ENCODE results near the gene THSD7B. TPM values are rescaled to one million over a fixed set of nuclear protein-coding genes. Genes with fewer than 3 reads are reported as not detected.

The THSD7B gene
- total and polyA plus RNA-seq, 2 of the 13 experiments (the other 11 are each of a cell fraction or from before 2014, with no cell fraction given): 0.02 TPM; not detected in 1

GRCh38 chr2:137654046-137654445 is 888.7 kb downstream of the THSD7B start (continued):
- TF ChIP-seq ZBTB2 (CRISPR knock-in tag; IDR thresholded peaks at IDR 0.05; ENCODE audit: low read depth) (no peak), PHF5A (CRISPR knock-in tag; IDR thresholded peaks at IDR 0.05; ENCODE audit: low read depth, unreplicated experiment) (no peak), NR2C2 (CRISPR knock-in tag; IDR thresholded peaks at IDR 0.05; ENCODE audit: borderline replicate concordance) (no peak), ETV5 (CRISPR knock-in tag; IDR thresholded peaks at IDR 0.05; ENCODE audit: borderline replicate concordance) (no peak), E2F2 (CRISPR knock-in tag; IDR thresholded peaks at IDR 0.05; ENCODE audit: borderline replicate concordance) (no peak), CREM (IDR thresholded peaks at IDR 0.05) (no peak), CREM (CRISPR knock-in tag; IDR thresholded peaks at IDR 0.05) (no peak), SIX4 (CRISPR knock-in tag; IDR thresholded peaks at IDR 0.05) (no peak), ZBTB7B (CRISPR knock-in tag; IDR thresholded peaks at IDR 0.05) (no peak), ZSCAN20 (CRISPR knock-in tag; IDR thresholded peaks at IDR 0.05; ENCODE audit: borderline replicate concordance) (no peak), KAT7 (CRISPR knock-in tag; IDR thresholded peaks at IDR 0.05; ENCODE audit: borderline replicate concordance) (no peak), JUN (CRISPR knock-in tag; IDR thresholded peaks at IDR 0.05) (no peak)

GRCh38 chr2:137655814-137656213 is 890.5 kb downstream of the THSD7B start:
- Histone ChIP-seq H4K20me1 (ENCODE audit: insufficient read depth, low read length) (no peaks in the 10 kb centered on the region), H3K4me2 (ENCODE audit: low read depth, low read length) (no peak overlapping the region), H3K79me2 (ENCODE audit: insufficient read depth, low read length) (no peaks in the 10 kb centered on the region), H2AFZ (ENCODE audit: low read length) (no peak overlapping the region), H3K4me1 (ENCODE audit: insufficient read depth, low read length) (no peaks in the 10 kb centered on the region), H3K27ac (ENCODE audit: extremely low read length, insufficient read depth, low read length) (no peak overlapping the region), H3K27me3 (ENCODE audit: control insufficient read depth in 1 of 2, insufficient read depth in 2 of 2, low read length in 2 of 2) (no peaks in the 10 kb centered on the region), H3K9me3 (ENCODE audit: low read length) (no peaks in the 10 kb centered on the region), H3K4me3 (replicated peaks in 1 of 3; ENCODE audit: insufficient read depth in 1 of 3, low read depth in 2 of 3, low read length in 3 of 3) (no peak overlapping the region), H3K36me3 (replicated peaks in 1 of 2; ENCODE audit: control insufficient read depth in 1 of 2, insufficient read depth in 2 of 2, low read length in 2 of 2) (no peaks in the 10 kb centered on the region), H3K9ac (ENCODE audit: insufficient read depth, low read depth, low read length) (no peak overlapping the region)
- no peak for FAIRE-seq
- WGBS (ENCODE audit: low lambda C conversion rate): 25% methylated on average over 3 of the region's 3 CpGs
- ATAC-seq: no peak
- no peak for TF ChIP-seq PHF5A (CRISPR knock-in tag; IDR thresholded peaks at IDR 0.05; ENCODE audit: low read depth, unreplicated experiment)
- no peak for TF ChIP-seq NFYB (CRISPR knock-in tag; IDR thresholded peaks at IDR 0.05)
- no peak for TF ChIP-seq ZZZ3 (CRISPR knock-in tag; IDR thresholded peaks at IDR 0.05; ENCODE audit: borderline replicate concordance)
- 0 out of 4 replicates have a peak, but pooled peaks of 1 of the 2 experiments have one; percentile 21 for TF ChIP-seq REST (IDR thresholded peaks at IDR 0.05; ENCODE audit: borderline replicate concordance in 1 of 2, low read depth in 1 of 2, low read length in 2 of 2)
- intact Hi-C loops (cut with micrococcal nuclease; ENCODE audit: unreplicated experiment): no loop called here
- CTCF ChIA-PET (ENCODE audit: low intra/inter-chr PET ratio, low total read pairs): no interaction called here
- in situ Hi-C loops (cut with HindIII; ENCODE audit: extremely low pct_ligation_motif_present, low pct_unique_long_range_greater_than_20kb): no loop called here
- POLR2A ChIA-PET: no interaction called here
- DNase-seq (ENCODE audit: low spot score): no peak
- BruUV-seq (replicated peaks): no TSS peak

Data from HepG2 (cell line).